GM10248 (cell line): ENCODE measurements around the gene PIH1D1.
A peak's percentile ranks its signal among the peaks of the same experiment; 100 is the strongest.

Source experiments
- CTCF ChIA-PET: fragments of 300-600 bp; sonication (Branson Sonifier 250); formaldehyde crosslinking; extraction: SDS; loops from one replicate; lab custom pipeline; 2021; ENCODE audit warnings: antibody characterized with exemption; lab: Yijun Ruan, JAX
- POLR2A ChIA-PET: fragments of 350-650 bp; sonication (Branson Sonifier 250); formaldehyde crosslinking; extraction: SDS; loops from one replicate; lab custom pipeline; 2020; ENCODE audit warnings: antibody characterized with exemption; lab: Yijun Ruan, JAX
- DNase-seq: peaks from one replicate; pipeline ENCODE4 v3.0.0; 2012; ENCODE audit errors: extremely low spot score
- TF ChIP-seq, protein P1 (sequence below): IDR thresholded peaks from 2 replicates; pipeline ENCODE4 v1.5.1; 2012; ENCODE audit warnings: mild to moderate bottlenecking, low read depth; ENCODE audit errors: extremely low read depth, missing control alignments, control extremely low read depth

PIH1D1 gene

DNA sequence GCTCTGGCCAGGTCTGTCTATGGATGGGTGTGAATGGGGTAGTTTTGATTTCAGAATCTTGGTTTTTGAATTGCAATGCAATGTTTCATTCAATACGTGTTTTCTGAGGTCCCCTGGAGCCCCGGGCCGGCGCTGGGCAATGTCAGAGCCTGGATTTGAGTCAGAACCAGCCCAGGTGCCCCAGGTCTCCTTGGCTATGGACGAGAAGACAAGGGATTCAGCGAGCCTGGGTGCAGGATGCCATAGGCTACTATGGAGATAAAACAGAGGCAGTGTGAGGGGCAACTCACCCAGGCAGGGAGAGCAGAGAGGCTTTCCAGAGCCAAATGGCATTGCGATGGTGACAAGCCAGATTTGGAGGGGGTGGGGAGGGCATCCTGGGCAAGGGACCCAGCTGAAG, 34.6 kb upstream of the PIH1D1 start:
- TF ChIP-seq, protein P1, sequence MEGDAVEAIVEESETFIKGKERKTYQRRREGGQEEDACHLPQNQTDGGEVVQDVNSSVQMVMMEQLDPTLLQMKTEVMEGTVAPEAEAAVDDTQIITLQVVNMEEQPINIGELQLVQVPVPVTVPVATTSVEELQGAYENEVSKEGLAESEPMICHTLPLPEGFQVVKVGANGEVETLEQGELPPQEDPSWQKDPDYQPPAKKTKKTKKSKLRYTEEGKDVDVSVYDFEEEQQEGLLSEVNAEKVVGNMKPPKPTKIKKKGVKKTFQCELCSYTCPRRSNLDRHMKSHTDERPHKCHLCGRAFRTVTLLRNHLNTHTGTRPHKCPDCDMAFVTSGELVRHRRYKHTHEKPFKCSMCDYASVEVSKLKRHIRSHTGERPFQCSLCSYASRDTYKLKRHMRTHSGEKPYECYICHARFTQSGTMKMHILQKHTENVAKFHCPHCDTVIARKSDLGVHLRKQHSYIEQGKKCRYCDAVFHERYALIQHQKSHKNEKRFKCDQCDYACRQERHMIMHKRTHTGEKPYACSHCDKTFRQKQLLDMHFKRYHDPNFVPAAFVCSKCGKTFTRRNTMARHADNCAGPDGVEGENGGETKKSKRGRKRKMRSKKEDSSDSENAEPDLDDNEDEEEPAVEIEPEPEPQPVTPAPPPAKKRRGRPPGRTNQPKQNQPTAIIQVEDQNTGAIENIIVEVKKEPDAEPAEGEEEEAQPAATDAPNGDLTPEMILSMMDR: no peak
- ChIA-PET POLR2A (no interaction called here), CTCF (interaction anchor here (1.7 kb wide), 1 partner anchor 13 kb away, joined by 6 read pairs; no protein-coding TSS in a partner anchor)
- DNase-seq: no peak

DNA sequence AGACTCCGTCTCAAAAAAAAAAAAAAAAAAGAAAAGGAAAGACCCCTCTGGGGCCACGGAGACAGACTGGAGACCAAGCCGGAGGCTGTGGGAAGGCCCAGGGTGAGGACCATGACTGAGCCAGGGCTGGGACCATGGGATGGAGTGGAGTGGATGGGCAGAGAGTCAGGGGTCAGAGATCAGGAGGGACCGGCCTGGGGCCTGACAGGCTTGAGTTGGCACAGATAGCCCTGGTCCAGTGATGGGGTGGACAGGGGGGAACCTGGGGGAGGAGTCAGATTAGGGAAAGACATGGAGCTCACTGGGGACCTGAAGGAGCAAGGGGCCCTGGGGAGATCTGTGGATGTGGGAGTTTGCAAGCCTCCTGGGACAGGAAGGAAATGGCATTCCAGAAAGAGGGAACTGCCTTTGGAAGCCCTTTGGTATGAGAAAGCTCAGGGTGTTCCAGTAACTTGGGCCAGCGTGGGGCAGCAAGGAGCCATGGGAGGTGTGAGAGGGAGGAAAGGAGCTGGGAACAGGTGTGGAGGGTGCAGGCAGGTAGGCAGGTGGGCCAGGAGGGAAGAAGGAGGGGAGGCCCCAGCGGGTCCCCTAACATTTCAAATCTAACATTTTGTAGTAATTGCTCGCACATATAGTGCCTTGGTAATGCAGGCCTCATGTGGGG, 29.5 kb upstream of the PIH1D1 start:
- TF ChIP-seq, protein P1: no peak
- POLR2A ChIA-PET: interaction anchor here (0.7 kb wide), 1 partner anchor 1073 kb away, joined by 3 read pairs; no protein-coding TSS in a partner anchor
- CTCF ChIA-PET: interaction anchor here (3.3 kb wide), 1 partner anchor 8 kb away, joined by 12 read pairs; no protein-coding TSS in a partner anchor
- DNase-seq: no peak

DNA sequence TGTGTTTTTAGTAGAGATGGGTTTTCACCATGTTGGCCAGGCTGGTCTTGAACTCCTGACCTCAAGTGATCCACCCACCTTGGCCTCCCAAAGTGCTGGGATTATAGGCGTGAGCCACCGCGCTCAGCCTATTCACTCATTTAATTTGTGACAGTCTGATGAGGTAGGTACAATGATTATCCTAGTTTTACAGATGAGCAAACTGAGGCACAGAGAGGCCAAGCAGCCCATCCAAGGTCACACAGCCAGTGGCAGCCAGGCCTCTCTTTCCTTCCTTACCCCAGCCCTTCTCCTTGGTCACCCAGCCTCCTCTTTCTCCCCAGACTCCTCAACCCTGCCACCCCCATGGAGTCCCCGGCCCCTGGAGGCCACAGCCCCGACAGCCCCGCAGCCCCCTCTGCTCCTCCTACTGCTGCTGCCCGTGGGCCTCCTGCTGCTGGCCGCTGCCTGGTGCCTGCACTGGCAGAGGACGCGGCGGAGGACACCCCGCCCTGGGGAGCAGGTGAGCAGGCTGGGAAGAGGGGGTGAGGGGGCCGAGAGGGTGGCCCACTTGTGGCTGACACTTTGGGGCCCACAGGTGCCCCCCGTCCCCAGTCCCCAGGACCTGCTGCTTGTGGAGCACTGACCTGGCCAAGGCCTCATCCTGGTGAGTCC, 28.5 kb upstream of the PIH1D1 start:
- ChIA-PET POLR2A (no interaction called here), CTCF (no interaction called here)
- no peak for DNase-seq
- TF ChIP-seq, protein P1: no peak

DNA sequence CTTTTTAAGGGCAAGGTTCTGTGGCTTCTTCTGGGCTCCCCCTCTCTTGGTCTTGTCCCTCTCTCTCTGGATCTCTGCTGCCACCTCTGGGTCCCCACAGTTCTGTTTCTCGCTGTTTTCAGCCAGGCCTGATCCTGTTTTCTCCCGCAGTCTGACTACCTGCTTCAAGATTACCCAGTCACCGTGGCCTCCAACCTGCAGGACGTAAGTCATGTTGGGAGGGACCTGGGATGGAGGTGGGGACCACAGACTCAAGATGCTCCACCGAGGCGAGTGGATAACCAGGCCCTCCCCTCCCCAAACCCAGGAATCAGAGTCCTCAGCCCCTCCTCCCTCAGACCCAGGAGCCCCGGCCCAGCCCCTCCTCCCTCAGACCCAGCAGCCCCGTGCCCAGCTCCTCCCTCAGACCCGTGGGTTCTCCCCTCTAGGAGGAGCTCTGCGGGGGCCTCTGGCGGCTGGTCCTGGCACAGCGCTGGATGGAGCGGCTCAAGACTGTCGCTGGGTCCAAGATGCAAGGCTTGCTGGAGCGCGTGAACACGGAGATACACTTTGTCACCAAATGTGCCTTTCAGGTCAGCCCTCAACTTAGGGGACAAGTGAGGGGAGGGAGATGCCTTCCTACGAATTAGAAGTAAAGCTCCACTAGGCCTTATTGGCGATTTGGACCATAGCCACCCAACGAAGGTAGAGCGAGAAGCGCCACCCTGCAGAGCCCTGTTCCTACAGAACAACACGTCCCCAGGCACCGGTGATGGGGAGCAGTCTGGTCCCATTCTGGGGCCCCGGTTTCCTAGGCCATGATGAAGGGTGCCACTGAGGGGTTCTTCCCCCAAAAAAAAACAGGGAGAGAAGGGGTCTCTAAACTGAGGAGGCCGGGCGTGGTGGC, 24.6 kb upstream of the PIH1D1 start:
- DNase-seq: peak; percentile 55
- POLR2A ChIA-PET: interaction anchor here (0.6 to 1.2 kb wide), 5 partner anchors 16 to 203 kb away, joined by 3 to 4 read pairs (median 4); partner anchors contain the start of gene ALDH16A1
- CTCF ChIA-PET: interaction anchor here (0.7 to 2.3 kb wide), 9 partner anchors 13 to 250 kb away, joined by 3 to 8 read pairs (median 4); partner anchors contain the start of gene PIH1D1
- TF ChIP-seq, protein P1: peak; percentile 33

DNA sequence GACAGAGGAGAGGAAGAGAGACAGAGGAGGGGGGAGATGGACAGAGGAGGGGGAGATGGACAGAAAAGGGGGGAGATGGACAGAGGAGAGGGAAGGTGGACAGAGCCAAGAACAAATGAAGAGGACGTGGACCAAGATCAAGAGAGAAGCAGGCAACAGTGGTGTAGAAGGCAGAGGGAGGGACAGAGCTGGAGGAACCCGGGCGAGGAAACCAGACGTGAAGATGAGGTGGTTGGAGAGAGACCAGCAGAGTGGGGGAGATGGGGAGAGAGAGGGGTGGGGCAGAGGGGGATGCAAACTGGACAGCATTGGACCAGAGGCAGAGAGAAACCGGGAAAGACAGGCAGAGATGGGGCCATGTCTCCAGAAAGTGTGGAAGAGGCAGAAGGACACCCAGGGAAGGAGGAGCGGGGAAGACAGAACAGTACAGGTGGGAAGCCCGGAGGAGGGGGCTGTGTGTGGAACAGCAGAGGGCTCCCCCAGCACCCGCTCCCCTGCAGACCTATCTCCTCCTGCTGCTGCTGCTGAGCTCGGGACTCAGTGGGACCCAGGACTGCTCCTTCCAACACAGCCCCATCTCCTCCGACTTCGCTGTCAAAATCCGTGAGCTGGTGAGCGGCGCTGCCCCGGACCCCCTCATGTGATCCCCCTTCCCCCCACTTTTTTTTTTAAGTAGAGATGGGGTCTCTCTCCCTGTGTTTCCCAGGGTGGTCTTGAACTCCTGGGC, 23.7 kb upstream of the PIH1D1 start:
- TF ChIP-seq, protein P1: no peak
- POLR2A ChIA-PET: interaction anchor here (0.6 to 1.0 kb wide), 2 partner anchors 19 to 118 kb away, joined by 4 read pairs; no protein-coding TSS in a partner anchor
- peak; percentile 19 for DNase-seq
- CTCF ChIA-PET: interaction anchor here (0.7 to 2.3 kb wide), 8 partner anchors 17 to 249 kb away, joined by 3 to 8 read pairs (median 4); partner anchors contain the start of gene PIH1D1
